ENCODE data around the gene AMOTL2.

AMOTL2 gene

DNA sequence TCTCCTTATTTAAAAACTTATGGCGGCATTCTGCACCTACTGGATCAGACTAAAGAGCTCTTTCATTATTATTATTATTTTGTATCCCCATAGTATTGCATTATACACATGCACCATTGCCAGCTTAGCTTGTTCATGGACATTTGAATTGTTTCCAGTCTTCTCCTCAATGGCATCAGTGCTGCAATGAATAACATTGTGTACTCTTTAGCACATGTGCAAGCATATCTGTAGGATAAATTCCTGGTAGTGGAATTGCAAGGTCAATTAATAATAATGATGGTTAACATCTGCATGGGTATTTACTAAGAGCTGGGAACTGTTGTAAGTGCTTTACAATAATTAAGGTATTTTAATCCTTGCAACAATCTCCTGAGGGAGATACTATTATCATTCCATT lies 52.0 kb downstream of the AMOTL2 start:
- DNase-seq (ENCODE audit: low spot score): no peak
- in situ Hi-C loops (cut with MboI; ENCODE audit: low pct_unique_long_range_greater_than_20kb, low sequenced_read_pairs, unreplicated experiment): no loop called here
- TF ChIP-seq, protein P1, sequence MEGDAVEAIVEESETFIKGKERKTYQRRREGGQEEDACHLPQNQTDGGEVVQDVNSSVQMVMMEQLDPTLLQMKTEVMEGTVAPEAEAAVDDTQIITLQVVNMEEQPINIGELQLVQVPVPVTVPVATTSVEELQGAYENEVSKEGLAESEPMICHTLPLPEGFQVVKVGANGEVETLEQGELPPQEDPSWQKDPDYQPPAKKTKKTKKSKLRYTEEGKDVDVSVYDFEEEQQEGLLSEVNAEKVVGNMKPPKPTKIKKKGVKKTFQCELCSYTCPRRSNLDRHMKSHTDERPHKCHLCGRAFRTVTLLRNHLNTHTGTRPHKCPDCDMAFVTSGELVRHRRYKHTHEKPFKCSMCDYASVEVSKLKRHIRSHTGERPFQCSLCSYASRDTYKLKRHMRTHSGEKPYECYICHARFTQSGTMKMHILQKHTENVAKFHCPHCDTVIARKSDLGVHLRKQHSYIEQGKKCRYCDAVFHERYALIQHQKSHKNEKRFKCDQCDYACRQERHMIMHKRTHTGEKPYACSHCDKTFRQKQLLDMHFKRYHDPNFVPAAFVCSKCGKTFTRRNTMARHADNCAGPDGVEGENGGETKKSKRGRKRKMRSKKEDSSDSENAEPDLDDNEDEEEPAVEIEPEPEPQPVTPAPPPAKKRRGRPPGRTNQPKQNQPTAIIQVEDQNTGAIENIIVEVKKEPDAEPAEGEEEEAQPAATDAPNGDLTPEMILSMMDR (IDR thresholded peaks at IDR 0.05; ENCODE audit: extremely low read depth, insufficient read depth, missing control alignments): no peak

DNA sequence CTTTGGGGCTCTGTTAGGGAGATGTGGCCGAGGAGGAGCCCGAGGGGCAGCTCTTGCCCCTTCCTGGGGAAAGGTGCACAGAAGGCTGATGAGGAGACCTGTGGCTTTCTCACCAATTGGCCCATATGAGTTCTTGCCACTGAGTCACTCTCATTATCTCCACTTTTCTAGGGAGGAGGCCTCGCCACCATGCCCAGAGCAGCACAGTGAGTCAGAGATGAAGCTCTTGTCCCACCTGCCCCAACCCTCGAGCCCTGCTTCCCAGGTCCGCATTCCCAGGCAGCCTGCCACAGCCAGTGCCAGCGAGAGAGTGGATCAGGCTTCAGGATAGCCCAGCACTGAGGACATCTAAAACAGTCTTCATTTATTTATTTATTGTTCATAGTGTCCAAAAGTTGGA lies 53.5 kb downstream of the AMOTL2 start:
- TF ChIP-seq, protein P1 (IDR thresholded peaks at IDR 0.05; ENCODE audit: extremely low read depth, insufficient read depth, missing control alignments): no peak
- in situ Hi-C loops (cut with MboI; ENCODE audit: low pct_unique_long_range_greater_than_20kb, low sequenced_read_pairs, unreplicated experiment): no loop called here
- DNase-seq (ENCODE audit: low spot score): no peak

DNA sequence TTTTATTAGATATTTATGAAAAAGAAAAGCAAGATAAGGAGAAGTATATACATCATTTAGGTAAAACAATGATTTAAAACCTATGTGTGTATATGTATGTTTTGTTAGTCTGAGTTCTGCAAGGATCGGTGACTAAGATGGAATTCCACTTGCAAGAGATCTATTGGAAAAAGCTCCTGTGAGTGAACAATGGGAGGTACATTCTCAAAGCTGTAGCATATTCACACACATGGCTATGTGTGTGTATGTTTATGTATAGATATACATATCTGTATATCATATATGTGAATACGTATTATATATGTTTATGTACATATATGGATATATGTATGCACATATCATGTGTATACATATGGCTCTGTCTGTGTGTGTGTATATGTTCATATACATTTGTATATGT lies 54.3 kb downstream of the AMOTL2 start:
- TF ChIP-seq, protein P1 (IDR thresholded peaks at IDR 0.05; ENCODE audit: extremely low read depth, insufficient read depth, missing control alignments): no peak
- in situ Hi-C loops (cut with MboI; ENCODE audit: low pct_unique_long_range_greater_than_20kb, low sequenced_read_pairs, unreplicated experiment): no loop called here

GRCh38 chr3:134318166-134318565 lies 56.1 kb downstream of the AMOTL2 start:
- DNase-seq (ENCODE audit: low spot score): no peak
- TF ChIP-seq, protein P1 (IDR thresholded peaks at IDR 0.05; ENCODE audit: extremely low read depth, insufficient read depth, missing control alignments): no peak
- in situ Hi-C loops (cut with MboI; ENCODE audit: low pct_unique_long_range_greater_than_20kb, low sequenced_read_pairs, unreplicated experiment): no loop called here

More for the DNA sequence above, 54.3 kb downstream of the AMOTL2 start:
- no peak for DNase-seq (ENCODE audit: low spot score)

- TF ChIP-seq, protein P1 (IDR thresholded peaks at IDR 0.05; ENCODE audit: extremely low read depth, insufficient read depth, missing control alignments): no peak
- no peak for DNase-seq (ENCODE audit: low spot score)
- in situ Hi-C loops (cut with MboI; ENCODE audit: low pct_unique_long_range_greater_than_20kb, low sequenced_read_pairs, unreplicated experiment): no loop called here
These were observed 56.9 kb downstream of the AMOTL2 start for GRCh38 chr3:134317106-134317947.

DNA sequence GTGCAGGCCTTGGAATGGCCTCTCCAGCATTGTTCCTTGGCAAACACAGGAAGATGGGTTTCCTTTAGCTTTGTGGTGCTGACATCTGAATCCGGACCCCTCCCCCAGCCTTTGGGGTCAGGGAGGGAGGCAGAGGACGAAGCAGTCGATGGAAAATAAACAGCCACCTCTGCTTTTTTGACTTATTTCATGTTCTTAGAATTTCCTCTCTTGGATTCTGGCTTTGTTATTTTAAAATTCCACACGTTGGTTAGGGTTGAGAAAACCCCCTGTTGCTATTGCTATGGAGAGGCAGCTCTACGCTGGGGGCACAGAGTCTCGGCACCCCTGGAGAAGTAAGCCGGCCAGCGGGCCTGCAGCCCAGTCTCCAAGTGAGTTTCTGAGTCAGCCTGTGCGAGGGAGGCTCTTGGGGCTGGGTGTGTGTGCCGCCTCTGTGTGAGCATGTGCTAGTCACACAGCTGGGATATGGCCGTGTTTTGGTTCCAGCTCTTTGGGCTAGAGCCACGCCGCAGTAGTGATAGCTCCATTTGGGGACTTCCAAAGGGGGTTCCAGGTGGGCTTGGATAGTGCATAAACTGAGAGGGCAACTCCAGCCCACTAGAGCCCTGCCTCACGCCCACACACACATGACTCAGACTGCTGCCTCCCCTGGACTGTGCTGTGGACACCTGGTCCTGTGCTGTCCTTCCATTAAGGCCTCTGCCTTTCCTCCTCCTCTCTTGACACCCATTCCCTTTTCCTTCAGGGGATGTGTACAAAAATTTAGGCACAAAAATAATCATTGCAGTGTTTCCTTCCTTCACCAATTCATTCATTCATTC lies 58.8 kb downstream of the AMOTL2 start:
- in situ Hi-C loops (cut with MboI; ENCODE audit: low pct_unique_long_range_greater_than_20kb, low sequenced_read_pairs, unreplicated experiment): no loop called here
- DNase-seq (ENCODE audit: low spot score): no peak
- TF ChIP-seq, protein P1 (IDR thresholded peaks at IDR 0.05; ENCODE audit: extremely low read depth, insufficient read depth, missing control alignments): no peak
